ENCODE data around the gene RYR3. TPM values are rescaled to one million over a fixed set of nuclear protein-coding genes. Genes with fewer than 3 reads are reported as not detected.

The RYR3 gene
- total and polyA plus RNA-seq, 5 donors: 0.06 to 0.28 (median 0.09) TPM

DNA sequence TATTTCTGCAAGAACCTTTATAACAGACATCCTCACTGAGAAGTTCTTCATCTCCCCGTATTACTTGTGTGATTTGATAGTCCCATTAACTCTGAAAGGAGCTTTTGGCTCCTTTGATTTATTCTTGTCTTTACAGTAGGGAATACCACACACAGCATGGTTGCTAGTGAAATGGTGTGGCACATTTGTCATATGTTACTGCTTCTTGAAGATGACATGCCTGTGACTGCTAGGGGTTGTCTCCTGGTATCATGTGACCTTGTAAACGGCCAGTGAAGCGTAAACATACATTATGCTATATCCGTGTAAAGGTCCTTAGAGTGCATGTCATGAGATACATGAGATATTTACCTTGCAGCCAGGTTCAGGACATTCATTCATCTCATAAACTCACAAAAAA is 197.9 kb downstream of the RYR3 start:
- no peaks in the 10 kb centered on the region for H3K4me1 ChIP-seq (ENCODE audit: control insufficient read depth, insufficient read depth, low read length)
- WGBS: 62% methylated on average over 4 of the region's 4 CpGs
- intact Hi-C loops (cut with DNase I): no loop called here
- no peaks in the 10 kb centered on the region for H3K9me3 ChIP-seq (ENCODE audit: control insufficient read depth, low read length)
- no peak for ATAC-seq
- no peak for DNase-seq
- H3K27me3 ChIP-seq (ENCODE audit: control insufficient read depth, insufficient read depth): no peaks in the 10 kb centered on the region
- no peak overlapping the region for H3K4me3 ChIP-seq (ENCODE audit: low read length)
- no peak overlapping the region for H3K27ac ChIP-seq (ENCODE audit: low read length)

DNA sequence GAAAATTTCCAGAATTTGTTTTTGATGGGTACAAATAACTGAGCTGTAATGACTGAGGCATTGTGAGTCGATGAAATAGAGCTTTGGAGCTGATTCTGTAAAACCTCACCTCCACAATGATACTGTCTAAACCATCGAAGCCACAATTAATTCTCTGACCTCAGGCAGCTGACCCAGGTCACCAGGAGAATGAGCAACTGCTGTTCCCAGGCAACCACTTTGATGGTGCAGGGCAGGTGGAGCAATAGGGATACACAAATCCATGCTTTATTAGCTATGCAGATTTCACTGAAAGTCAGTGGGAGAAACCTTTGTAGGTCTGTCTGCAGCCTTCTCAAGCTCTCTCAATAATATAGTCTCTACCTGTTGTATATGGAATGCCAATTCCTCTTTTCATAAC is 204.4 kb downstream of the RYR3 start:
- ATAC-seq: no peak
- DNase-seq: no peak
- H3K27ac ChIP-seq (ENCODE audit: low read length): no peak overlapping the region
- WGBS: 79% methylated on average over 2 of the region's 2 CpGs
- intact Hi-C loops (cut with DNase I): no loop called here
- H3K27me3 ChIP-seq (ENCODE audit: control insufficient read depth, insufficient read depth): no peaks in the 10 kb centered on the region
- no peak overlapping the region for H3K4me3 ChIP-seq (ENCODE audit: low read length)
- no peaks in the 10 kb centered on the region for H3K9me3 ChIP-seq (ENCODE audit: control insufficient read depth, low read length)
- no peaks in the 10 kb centered on the region for H3K4me1 ChIP-seq (ENCODE audit: control insufficient read depth, insufficient read depth, low read length)

DNA sequence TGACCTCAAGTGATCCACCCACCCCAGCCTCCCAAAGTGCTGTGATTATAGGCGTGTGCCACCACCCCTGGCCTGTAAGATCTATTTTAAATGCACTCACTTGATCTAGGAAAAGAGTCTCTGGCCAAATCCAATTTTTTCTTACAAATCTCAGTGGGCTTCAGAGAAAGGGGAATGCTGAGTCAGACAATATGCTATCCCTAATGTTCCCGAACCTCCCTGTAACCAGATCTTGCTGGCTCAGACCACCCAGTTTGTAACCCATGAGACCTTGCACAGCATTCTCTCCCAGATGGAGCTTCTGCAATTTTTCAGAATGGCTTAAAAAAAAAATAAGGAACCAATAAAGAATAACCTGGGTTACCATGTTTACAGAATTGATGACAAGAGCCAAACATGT is 205.8 kb downstream of the RYR3 start:
- H3K4me1 ChIP-seq (ENCODE audit: control insufficient read depth, insufficient read depth, low read length): no peaks in the 10 kb centered on the region
- no peak overlapping the region for H3K4me3 ChIP-seq (ENCODE audit: low read length)
- no peaks in the 10 kb centered on the region for H3K9me3 ChIP-seq (ENCODE audit: control insufficient read depth, low read length)
- ATAC-seq (no peak), DNase-seq (no peak)
- H3K27ac ChIP-seq (ENCODE audit: low read length): no peak overlapping the region
- intact Hi-C loops (cut with DNase I): no loop called here
- no peaks in the 10 kb centered on the region for H3K27me3 ChIP-seq (ENCODE audit: control insufficient read depth, insufficient read depth)
- WGBS: 73% methylated on average over 2 of the region's 2 CpGs

DNA sequence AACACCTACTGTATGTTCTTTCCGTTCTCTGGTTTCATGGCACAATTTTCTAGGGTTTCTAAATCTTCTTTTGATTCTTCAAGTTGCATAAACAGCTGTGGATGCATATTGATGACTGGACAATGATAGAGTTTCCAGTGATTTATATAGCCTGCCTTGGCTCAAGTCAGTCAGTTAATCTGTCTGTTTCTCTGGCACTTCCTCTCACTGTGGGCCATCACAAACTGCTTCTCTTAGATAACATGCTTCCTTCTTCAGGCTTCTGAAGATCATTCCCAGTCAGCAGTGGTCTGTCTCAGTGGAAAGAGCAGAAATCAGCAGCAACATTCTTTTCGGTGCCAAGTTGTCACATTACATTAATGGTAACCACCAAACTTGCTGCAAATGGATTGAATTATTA is 207.2 kb downstream of the RYR3 start:
- ATAC-seq (no peak), DNase-seq (no peak)
- no peaks in the 10 kb centered on the region for H3K27me3 ChIP-seq (ENCODE audit: control insufficient read depth, insufficient read depth)
- 19% methylated on average over 2 of the region's 2 CpGs for WGBS
- no peak overlapping the region for H3K4me3 ChIP-seq (ENCODE audit: low read length)
- H3K27ac ChIP-seq (ENCODE audit: low read length): no peak overlapping the region
- H3K9me3 ChIP-seq (ENCODE audit: control insufficient read depth, low read length): no peaks in the 10 kb centered on the region
- no peaks in the 10 kb centered on the region for H3K4me1 ChIP-seq (ENCODE audit: control insufficient read depth, insufficient read depth, low read length)
- intact Hi-C loops (cut with DNase I): no loop called here

DNA sequence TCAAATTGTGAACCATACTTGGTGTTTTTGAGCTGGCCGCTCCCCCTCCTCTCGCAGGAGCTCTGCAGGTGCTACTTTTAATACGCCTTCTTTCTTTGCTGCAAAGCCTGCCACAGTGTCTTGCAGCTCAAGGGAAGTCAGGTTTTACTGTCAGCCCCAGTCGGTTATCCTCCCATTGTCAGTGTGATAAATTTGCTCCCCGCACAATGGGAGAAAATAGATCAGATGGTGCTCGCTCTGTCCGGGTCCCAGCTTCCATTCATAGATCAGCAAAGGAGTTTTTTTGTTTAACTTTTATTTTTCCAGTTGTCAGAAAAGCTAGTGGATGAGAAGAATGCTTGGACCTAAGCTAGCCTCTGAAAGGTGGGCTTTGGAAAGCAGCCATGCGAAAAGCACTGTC is 207.7 kb downstream of the RYR3 start:
- DNase-seq (no peak), ATAC-seq (no peak)
- H3K4me3 ChIP-seq (ENCODE audit: low read length): no peak overlapping the region
- no peak overlapping the region for H3K27ac ChIP-seq (ENCODE audit: low read length)
- 65% methylated on average over 8 of the region's 8 CpGs for WGBS
- intact Hi-C loops (cut with DNase I): no loop called here
- H3K9me3 ChIP-seq (ENCODE audit: control insufficient read depth, low read length): no peaks in the 10 kb centered on the region
- H3K4me1 ChIP-seq (ENCODE audit: control insufficient read depth, insufficient read depth, low read length): no peaks in the 10 kb centered on the region
- no peaks in the 10 kb centered on the region for H3K27me3 ChIP-seq (ENCODE audit: control insufficient read depth, insufficient read depth)

DNA sequence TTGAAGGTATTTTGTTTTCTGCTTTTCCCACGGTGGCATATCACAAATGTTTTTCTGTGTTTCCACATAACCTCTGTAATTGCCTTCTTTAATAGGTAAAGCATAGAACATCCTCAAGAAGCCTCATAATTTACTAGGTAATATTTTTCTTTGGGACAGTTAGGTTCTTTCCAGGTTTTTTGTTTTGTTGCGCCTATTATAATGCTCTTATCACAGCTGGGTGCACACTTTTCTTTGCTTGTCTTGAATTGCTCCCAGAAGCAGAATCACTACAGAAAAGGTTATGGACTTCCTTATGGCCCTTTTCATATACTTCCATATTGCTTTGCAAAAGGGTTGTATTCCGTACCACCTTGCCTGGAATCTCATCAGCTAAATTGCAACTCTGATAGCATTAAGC is 213.5 kb downstream of the RYR3 start:
- no peak for ATAC-seq
- Histone ChIP-seq H3K4me3 (ENCODE audit: low read length) (no peak overlapping the region), H3K27me3 (ENCODE audit: control insufficient read depth, insufficient read depth) (no peaks in the 10 kb centered on the region), H3K27ac (ENCODE audit: low read length) (no peak overlapping the region), H3K9me3 (ENCODE audit: control insufficient read depth, low read length) (no peaks in the 10 kb centered on the region), H3K4me1 (ENCODE audit: control insufficient read depth, insufficient read depth, low read length) (no peaks in the 10 kb centered on the region)
- 88% methylated on average over 3 of the region's 3 CpGs for WGBS
- intact Hi-C loops (cut with DNase I): no loop called here
- no peak for DNase-seq

DNA sequence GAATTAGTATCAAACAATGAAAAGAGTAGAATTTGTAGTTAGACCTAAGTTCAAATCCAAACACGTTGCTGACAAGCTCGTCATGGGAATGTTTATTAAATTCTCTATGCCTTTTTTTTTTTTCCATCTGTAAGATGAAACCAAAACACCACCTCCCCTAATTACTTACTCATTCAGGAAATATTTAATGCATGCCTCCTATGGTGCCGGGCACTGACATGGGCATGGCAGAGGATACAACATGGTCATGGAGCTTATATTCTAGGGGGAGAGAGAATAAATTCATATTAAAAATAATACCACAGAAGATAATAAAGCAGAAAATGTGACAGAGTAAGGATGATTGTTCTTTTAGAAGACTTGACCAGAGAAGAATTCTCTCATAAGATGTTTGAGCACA is 215.8 kb downstream of the RYR3 start:
- no peak for ATAC-seq
- 74% methylated on average over 3 of the region's 3 CpGs for WGBS
- no peaks in the 10 kb centered on the region for H3K4me1 ChIP-seq (ENCODE audit: control insufficient read depth, insufficient read depth, low read length)
- DNase-seq: no peak
- H3K27me3 ChIP-seq (ENCODE audit: control insufficient read depth, insufficient read depth): no peaks in the 10 kb centered on the region
- intact Hi-C loops (cut with DNase I): no loop called here
- no peaks in the 10 kb centered on the region for H3K9me3 ChIP-seq (ENCODE audit: control insufficient read depth, low read length)
- H3K27ac ChIP-seq (ENCODE audit: low read length): no peak overlapping the region
- no peak overlapping the region for H3K4me3 ChIP-seq (ENCODE audit: low read length)

DNA sequence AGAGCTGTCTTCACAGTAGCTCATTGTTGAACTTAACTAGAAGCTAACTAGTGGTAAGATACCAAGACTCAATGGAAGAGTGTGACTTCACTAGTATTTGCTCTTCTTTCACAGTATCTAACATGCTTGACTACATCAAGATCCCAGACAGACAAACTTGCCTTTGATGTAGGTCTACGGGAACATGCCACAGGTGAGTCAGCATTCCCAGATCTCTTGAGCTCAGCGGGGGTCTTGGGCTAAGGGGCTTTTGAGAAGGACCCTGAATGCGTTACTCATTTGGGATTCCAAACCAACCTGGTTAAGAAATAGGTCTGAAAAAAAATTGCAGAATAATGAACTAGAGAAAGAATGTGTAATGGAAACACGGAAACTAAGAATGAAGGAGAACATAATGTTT is 222.4 kb downstream of the RYR3 start:
- no peak overlapping the region for H3K27ac ChIP-seq (ENCODE audit: low read length)
- intact Hi-C loops (cut with DNase I): no loop called here
- H3K4me1 ChIP-seq (ENCODE audit: control insufficient read depth, insufficient read depth, low read length): no peaks in the 10 kb centered on the region
- no peaks in the 10 kb centered on the region for H3K9me3 ChIP-seq (ENCODE audit: control insufficient read depth, low read length)
- no peak overlapping the region for H3K4me3 ChIP-seq (ENCODE audit: low read length)
- ATAC-seq: no peak
- 90% methylated on average over 4 of the region's 4 CpGs for WGBS
- H3K27me3 ChIP-seq (ENCODE audit: control insufficient read depth, insufficient read depth): no peaks in the 10 kb centered on the region
- DNase-seq: no peak

DNA sequence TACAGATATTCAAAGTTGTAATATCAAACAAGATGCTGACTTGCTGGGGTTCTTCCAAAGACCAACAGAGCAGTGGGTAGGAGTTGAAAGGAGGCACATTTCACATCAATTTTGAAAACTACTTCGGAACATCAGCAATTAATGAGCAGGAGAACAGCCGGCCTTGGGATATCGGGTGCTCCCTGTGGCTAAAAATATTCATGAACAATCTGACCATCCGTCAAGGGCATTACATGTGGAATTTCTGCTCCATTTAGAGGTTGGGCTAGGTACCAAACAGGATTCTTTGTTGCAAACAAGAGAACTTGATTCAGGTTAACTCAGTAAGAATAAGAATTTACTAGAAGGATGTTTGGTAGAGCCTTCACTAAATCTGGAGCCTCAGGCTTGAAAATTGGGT is 223.9 kb downstream of the RYR3 start:
- H3K4me3 ChIP-seq (ENCODE audit: low read length): no peak overlapping the region
- no peaks in the 10 kb centered on the region for H3K27me3 ChIP-seq (ENCODE audit: control insufficient read depth, insufficient read depth)
- intact Hi-C loops (cut with DNase I): no loop called here
- H3K27ac ChIP-seq (ENCODE audit: low read length): no peak overlapping the region
- H3K9me3 ChIP-seq (ENCODE audit: control insufficient read depth, low read length): no peaks in the 10 kb centered on the region
- ATAC-seq: no peak
- WGBS: 77% methylated on average over 4 of the region's 4 CpGs
- no peak for DNase-seq
- H3K4me1 ChIP-seq (ENCODE audit: control insufficient read depth, insufficient read depth, low read length): no peaks in the 10 kb centered on the region

DNA sequence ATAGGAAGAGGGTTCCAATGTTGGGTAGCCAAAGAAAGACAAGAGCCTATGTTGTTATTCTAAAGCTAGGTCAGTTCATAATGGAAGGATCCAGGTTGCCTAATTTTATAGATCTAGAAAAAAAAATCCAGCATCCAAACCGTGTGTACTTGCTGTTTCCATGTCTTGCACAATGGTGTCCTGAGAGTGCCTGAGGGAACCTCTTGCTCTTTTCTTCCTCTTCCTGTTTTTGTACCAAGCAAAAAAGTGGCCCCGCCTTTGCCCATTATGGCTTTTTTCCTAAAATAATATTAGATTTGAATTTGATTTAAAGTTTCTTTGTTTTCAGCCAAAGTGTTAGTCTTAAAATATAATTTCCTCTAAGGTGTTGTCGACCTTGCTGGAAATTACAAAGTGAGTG is 224.4 kb downstream of the RYR3 start:
- peak in 1 of 2 donors; percentile 72 for ATAC-seq
- no peaks in the 10 kb centered on the region for H3K4me1 ChIP-seq (ENCODE audit: control insufficient read depth, insufficient read depth, low read length)

DNA sequence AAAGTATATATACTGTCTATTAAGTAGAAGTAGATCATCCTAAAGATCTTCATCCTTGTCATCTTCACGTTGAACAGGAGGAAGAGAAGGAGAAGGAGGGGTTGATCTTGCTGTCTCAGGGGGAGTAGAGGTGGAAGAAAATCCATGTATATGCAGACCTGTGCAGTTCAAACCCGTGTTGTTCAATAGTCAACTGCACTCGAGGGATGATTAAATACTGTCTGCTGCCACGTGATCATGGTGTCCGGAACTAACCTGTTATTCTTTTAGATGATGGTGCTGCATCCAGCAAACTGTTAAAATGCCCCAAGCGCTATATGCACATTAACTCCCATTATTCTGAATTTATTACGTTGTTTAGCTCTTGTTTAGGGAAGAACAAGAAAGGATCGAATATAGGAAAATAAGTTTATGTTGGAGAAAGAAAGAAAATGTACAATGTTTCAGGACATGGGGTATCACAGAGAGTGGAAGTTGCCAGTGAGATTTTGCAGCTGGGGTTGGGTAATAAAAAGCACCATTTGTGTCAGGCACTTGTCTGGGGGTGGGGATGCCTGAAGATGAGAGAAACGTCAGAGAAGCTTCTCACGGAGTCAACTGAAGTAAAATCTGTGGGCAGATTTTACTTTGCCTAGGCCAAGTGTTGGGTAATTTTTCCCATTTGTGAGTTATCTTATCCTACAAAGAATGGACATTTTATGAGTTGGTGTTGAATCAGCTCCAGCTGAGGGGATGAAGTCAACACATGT is 229.2 kb downstream of the RYR3 start:
- H3K27ac ChIP-seq (ENCODE audit: low read length): no peak overlapping the region
- DNase-seq: no peak
- no peaks in the 10 kb centered on the region for H3K9me3 ChIP-seq (ENCODE audit: control insufficient read depth, low read length)
- WGBS: 62% methylated on average over 10 of the region's 10 CpGs
- peak in 1 of 2 donors; percentile 31 for ATAC-seq
- no peaks in the 10 kb centered on the region for H3K27me3 ChIP-seq (ENCODE audit: control insufficient read depth, insufficient read depth)
- no peaks in the 10 kb centered on the region for H3K4me1 ChIP-seq (ENCODE audit: control insufficient read depth, insufficient read depth, low read length)
- intact Hi-C loops (cut with DNase I): no loop called here
- H3K4me3 ChIP-seq (ENCODE audit: low read length): no peak overlapping the region

More for the DNA sequence above, 224.4 kb downstream of the RYR3 start:
- Histone ChIP-seq H3K9me3 (ENCODE audit: control insufficient read depth, low read length) (no peaks in the 10 kb centered on the region), H3K27ac (ENCODE audit: low read length) (no peak overlapping the region), H3K27me3 (ENCODE audit: control insufficient read depth, insufficient read depth) (no peaks in the 10 kb centered on the region), H3K4me3 (ENCODE audit: low read length) (no peak overlapping the region)
- intact Hi-C loops (cut with DNase I): no loop called here
- WGBS: 53% methylated on average over 3 of the region's 3 CpGs
- DNase-seq: no peak

DNA sequence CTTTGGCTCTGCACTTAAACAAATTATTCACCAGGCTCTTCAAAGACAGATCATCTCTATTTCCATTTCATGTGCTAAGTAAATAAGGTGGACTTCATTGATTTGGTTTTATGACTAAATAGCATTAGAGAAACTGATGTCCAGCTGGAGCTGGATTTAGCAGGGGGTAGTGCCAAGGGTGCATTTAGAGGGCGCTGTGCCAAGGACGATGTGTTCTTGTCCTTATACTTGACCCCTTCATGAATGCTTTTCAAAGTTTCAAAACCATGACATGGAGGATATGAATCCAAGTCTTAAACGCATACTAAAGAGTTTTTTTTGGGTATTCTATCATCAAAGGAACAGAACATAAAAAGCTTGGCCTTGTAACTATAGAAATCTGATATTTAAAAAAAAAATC is 233.2 kb downstream of the RYR3 start:
- DNase-seq (no peak), ATAC-seq (no peak)
- H3K27ac ChIP-seq (ENCODE audit: low read length): no peak overlapping the region
- H3K9me3 ChIP-seq (ENCODE audit: control insufficient read depth, low read length): no peaks in the 10 kb centered on the region
- H3K27me3 ChIP-seq (ENCODE audit: control insufficient read depth, insufficient read depth): no peaks in the 10 kb centered on the region
- WGBS: 75% methylated on average over 3 of the region's 3 CpGs
- no peak overlapping the region for H3K4me3 ChIP-seq (ENCODE audit: low read length)
- intact Hi-C loops (cut with DNase I): no loop called here
- H3K4me1 ChIP-seq (ENCODE audit: control insufficient read depth, insufficient read depth, low read length): no peaks in the 10 kb centered on the region

All from right cardiac atrium (tissue), 5 donors.